Stimulated activated CD8-positive, alpha-beta memory T cell treated with anti-CD3 and anti-CD28 coated beads, Interleukin-15, amount 100 ng/mL, for 48 hours (primary cell): ENCODE measurements around the gene THOC3.
A peak's percentile ranks its signal among the peaks of the same experiment; 100 is the strongest.
"Not testable (repeated sequence)": the region's sequence is repeated elsewhere in the genome, so short reads cannot be mapped to it uniquely, and the experiment has no call there.

Experiments
- DNase-seq, 2 donors: peaks; one replicate each; pipeline ENCODE4 v3.0.0-alpha.2; 2020; ENCODE audit warnings: low read depth in 2 of 2

Gene THOC3

GRCh38 chr5:175967471-175968372, at the start of gene THOC3:
THOC3 (minus strand) TSS chr5:175968315; CDS start chr5:175968208, 107 bp downstream.
- DNase-seq: peak; percentile 66 to 79

- not testable (repeated sequence) for DNase-seq
Measured at GRCh38 chr5:176017324-176017723, 49.2 kb upstream of the THOC3 start.

GRCh38 chr5:176014360-176014759, 46.2 kb upstream of the THOC3 start:
- not testable (repeated sequence) for DNase-seq

DNA sequence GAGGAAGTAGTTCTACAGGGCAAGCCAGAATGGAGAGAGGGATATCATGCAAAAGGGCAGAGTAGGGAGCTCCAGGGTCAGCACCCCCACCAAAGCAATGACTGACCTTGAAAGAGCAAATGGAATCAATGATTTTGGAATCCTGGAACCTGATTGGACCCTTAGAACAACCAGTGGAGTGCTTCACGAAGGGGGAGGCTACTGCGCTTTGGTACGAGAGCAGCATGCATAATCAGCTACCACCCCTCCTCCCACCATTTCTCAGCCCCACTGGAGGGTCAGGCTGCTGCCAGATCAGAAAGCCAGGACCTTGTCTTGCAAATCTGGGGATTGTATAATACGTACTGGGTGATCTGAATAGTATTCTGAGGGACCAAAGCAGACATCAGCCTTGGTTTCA, 43.0 kb upstream of the THOC3 start:
- not testable (repeated sequence) for DNase-seq

DNA sequence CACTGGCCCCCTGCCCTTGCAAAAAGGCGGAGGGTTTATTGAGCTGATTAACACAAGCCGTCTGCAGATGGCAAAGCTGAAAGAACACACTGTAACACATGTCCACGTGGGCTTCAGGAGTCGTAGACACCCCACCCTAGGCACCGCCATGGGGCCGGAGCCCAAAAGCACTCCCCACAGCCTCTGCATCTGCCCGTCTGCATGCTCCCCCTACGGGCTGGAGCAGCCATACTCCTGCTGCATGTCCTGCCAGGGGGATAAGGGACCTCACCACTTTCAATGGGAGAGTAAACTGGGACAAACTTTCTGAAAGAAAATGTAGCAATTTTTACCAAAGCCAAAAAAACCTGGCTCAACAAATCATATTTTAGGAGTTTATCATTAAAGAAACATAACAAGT, 42.1 kb upstream of the THOC3 start:
- not testable (repeated sequence) for DNase-seq

DNA sequence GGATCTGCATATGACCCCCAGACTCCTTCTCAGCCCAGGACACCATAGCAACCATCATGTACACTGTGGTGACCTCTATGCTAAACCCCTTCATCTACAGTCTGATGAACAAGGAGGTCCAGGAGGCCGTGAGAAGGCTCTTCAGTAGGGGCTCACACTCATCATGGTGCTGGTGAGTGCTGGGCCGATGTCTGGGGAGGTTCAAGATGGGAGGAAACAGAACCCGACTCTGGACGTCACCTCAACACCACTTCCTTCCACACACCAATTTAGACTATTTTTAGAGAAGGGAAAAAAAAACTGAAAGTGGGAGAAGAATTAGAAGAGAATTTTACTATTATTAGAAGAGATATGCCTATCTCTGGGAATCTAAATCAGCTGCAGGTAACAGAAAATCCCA, 39.1 kb upstream of the THOC3 start:
- not testable (repeated sequence) for DNase-seq

DNA sequence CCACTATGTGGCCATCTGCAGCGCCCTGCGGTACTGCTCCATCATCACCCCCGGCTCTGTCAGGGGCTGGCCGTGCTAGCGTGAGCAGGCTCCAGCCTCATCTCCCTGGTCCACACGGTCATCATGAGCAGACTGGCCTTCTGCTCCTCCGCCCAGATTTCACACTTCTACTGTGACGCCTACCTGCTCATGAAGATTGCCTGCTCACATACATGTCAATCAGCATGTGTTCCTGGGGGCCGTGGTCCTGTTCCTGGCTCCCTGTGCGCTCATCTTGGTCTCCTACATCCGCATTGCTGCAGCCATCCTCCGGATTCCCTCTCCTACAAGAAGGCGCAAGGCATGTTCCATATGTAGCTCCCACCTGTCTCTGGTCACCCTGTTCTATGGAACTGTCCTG, 38.7 kb upstream of the THOC3 start:
- DNase-seq: not testable (repeated sequence)

DNA sequence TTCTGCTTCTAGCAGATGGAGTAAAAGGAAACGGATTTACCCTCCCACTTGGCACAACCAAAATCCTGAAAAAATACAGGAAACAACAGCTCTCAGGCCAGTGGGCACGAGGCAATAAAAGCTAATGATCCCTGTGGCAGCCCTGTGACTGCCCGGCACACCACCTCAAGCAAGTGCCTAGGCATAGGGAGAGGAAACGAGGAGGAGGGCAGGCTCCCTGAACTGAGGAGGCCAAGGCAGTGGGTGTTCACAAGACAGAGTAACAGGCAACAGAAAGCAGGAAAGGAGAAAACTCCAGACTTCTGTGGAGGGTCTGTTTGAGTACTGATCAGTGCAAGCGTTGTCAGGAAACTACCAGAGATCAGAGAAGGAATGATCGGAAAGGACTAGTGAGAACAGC, 29.9 kb upstream of the THOC3 start:
- DNase-seq: not testable (repeated sequence)

- not testable (repeated sequence) for DNase-seq
Measured at GRCh38 chr5:175997495-175997894, 29.4 kb upstream of the THOC3 start.

DNA sequence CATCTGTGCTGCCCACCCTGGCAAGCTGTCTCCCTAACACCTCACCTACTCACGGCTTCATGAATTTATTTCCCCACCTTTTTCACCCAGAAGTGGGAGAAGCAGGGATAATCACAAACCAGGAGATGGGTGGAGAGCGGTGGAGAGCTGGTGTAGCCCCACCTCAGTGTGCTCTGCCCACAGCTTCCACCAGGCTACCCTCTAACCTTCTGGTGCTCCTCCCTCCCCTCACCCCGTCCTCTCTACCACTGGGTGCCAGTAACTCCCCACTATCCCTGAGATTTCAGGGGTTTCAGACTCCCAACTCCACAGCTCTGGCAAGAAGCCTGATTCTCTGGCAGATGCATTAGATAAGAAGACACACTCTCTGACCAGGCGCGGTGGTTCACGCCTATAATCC, 28.7 kb upstream of the THOC3 start:
- not testable (repeated sequence) for DNase-seq

- not testable (repeated sequence) for DNase-seq
Measured at GRCh38 chr5:175995506-175995905, 27.4 kb upstream of the THOC3 start.

DNA sequence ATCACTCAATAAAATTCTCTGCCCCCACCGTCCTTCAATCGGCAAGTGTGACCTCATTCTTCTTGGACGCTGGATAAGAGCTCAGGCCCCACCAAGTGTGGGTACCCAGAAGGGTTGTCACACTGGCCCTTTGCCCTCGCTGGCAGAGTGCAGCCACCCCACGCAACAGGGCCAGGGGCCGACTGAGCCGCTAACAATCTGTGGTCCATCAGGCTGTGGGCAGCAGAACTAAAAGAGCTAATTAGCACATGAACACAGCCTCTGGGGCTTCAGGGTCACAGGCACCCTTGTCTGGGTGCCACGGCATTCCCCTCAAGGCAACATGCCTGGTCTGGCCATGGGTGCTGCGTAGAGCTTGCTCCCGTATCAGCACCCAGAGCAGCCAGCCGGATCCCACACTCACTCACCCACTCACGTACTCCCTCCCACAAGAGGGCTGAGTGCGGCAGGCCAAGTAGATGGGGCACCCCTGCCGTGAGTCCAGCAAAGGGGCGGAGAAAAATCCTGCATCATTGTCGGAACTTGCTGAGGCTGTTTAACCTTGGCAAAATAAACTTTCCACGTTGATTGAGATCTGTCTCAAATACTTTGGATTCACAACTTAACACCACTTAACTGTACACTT, 11.4 kb upstream of the THOC3 start:
- not testable (repeated sequence) for DNase-seq

DNA sequence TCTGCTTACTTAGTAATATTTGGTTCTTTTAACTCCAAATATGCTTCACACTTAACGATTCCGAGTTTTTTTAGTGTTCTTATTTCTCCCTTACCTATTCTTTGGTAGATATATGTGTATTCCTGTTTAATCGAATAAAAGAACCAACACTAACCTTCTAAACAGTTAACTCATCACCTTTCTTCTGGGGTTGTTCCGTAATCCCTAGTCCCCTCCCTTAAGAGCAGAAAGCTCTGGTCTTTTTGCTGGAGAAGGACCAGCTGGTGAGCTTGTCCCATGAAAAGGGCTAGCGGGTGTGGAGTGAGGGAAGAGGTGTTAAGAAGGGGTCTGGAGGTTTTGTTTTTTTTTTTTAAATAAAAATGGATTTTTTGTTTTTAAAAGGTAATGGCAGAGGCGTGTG, 266 bp upstream of the THOC3 start:
- not testable (repeated sequence) for DNase-seq

GRCh38 chr5:175962329-175962728, 5.8 kb downstream of the THOC3 start:
- DNase-seq: not testable (repeated sequence)

- DNase-seq: not testable (repeated sequence)
Measured at GRCh38 chr5:175960228-175960627, 7.9 kb downstream of the THOC3 start.

- DNase-seq: not testable (repeated sequence)
Measured at GRCh38 chr5:175958515-175958914, 9.6 kb downstream of the THOC3 start.

DNA sequence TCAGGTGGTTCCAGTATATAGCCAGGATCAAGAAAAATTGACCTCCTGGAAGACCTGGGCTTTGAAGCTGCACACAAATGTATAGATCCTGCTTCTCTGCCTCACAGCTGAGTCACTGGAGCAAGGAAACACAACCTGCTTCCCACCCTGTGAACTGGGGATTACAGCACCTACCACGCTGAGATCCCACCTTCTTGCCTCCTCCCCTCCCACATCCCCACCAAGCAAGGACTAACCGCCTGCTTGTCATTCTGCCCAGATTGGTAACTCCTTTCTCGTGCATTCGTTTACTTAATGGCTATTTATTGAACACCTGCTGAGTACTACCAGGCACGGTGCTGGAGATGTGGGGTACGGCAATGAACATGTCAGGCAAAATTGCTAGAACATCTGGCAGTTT, 14.0 kb downstream of the THOC3 start:
- DNase-seq: not testable (repeated sequence)

GRCh38 chr5:175952810-175953209, 15.3 kb downstream of the THOC3 start:
- not testable (repeated sequence) for DNase-seq

GRCh38 chr5:175951339-175951969, 16.7 kb downstream of the THOC3 start:
- DNase-seq: not testable (repeated sequence)

GRCh38 chr5:175948329-175949108, 19.6 kb downstream of the THOC3 start:
- not testable (repeated sequence) for DNase-seq

GRCh38 chr5:175943253-175943652, 24.9 kb downstream of the THOC3 start:
- DNase-seq: not testable (repeated sequence)
